Neural progenitor cell (in vitro differentiated cells): ENCODE data around the gene RNF213. TPM values are rescaled to one million over a fixed set of nuclear protein-coding genes. Genes with fewer than 3 reads are reported as not detected.

Experiments
- DNase-seq: peaks from one replicate; pipeline ENCODE4 v3.0.0-alpha.2; 2016; ENCODE audit warnings: low spot score
- H2AFZ ChIP-seq: fragments of 200-600 bp; sonication (generic); replicated peaks from 2 replicates; pipeline ENCODE4 v1.6.1; 2016; ENCODE audit warnings: antibody characterized with exemption
- H3F3A ChIP-seq: fragments of 200-600 bp; sonication (generic); 2 replicates; pipeline ENCODE4 v1.6.1; 2016; ENCODE audit warnings: antibody characterized with exemption, low read depth
- H3K27ac ChIP-seq: fragments of 200-600 bp; sonication (generic); 2 replicates; pipeline ENCODE4 v1.5.1; 2016; ENCODE audit warnings: mild to moderate bottlenecking
- H3K27me3 ChIP-seq: fragments of 200-600 bp; sonication (generic); 2 replicates; pipeline ENCODE4 v1.6.1; 2016; ENCODE audit warnings: mild to moderate bottlenecking, moderate library complexity
- H3K36me3 ChIP-seq: fragments of 200-600 bp; sonication (generic); 2 replicates; pipeline ENCODE4 v1.5.1; 2016
- H3K4me1 ChIP-seq: fragments of 200-600 bp; sonication (generic); 2 replicates; pipeline ENCODE4 v1.6.1; 2016; ENCODE audit warnings: mixed run types
- H3K4me2 ChIP-seq: fragments of 200-600 bp; sonication (generic); 2 replicates; pipeline ENCODE4 v1.6.1; 2016
- H3K4me3 ChIP-seq: fragments of 200-600 bp; sonication (generic); 2 replicates; pipeline ENCODE4 v1.5.1; 2016
- H3K79me2 ChIP-seq: fragments of 200-600 bp; sonication (generic); 2 replicates; pipeline ENCODE4 v1.6.1; 2016; ENCODE audit warnings: low read depth
- H3K9ac ChIP-seq: fragments of 200-600 bp; sonication (generic); 2 replicates; pipeline ENCODE4 v1.6.1; 2016
- H3K9me3 ChIP-seq: fragments of 200-600 bp; sonication (generic); 2 replicates; pipeline ENCODE4 v1.5.1; 2016; ENCODE audit warnings: low read depth
- H4K20me1 ChIP-seq: fragments of 200-600 bp; sonication (generic); 2 replicates; pipeline ENCODE4 v1.6.1; 2016; ENCODE audit warnings: low read depth
- H3K27ac Mint-ChIP-seq: 3 replicates; pipeline ENCODE4 v1.8.0; 2021; ENCODE audit warnings: mixed read lengths
- H3K27me3 Mint-ChIP-seq: 2 replicates; pipeline ENCODE4 v1.8.0; 2022; ENCODE audit warnings: low read depth, mild to moderate bottlenecking, inconsistent platforms, moderate library complexity, mixed read lengths; ENCODE audit not compliant: insufficient read depth
- H3K36me3 Mint-ChIP-seq: 3 replicates; pipeline ENCODE4 v1.8.0; 2021; ENCODE audit warnings: mixed read lengths
- H3K4me1 Mint-ChIP-seq: 3 replicates; pipeline ENCODE4 v1.8.0; 2021; ENCODE audit warnings: mixed read lengths
- H3K4me3 Mint-ChIP-seq: 3 replicates; pipeline ENCODE4 v1.8.0; 2021; ENCODE audit warnings: mild to moderate bottlenecking, moderate library complexity, mixed read lengths
- H3K9me3 Mint-ChIP-seq: 3 replicates; pipeline ENCODE4 v1.8.0; 2020; ENCODE audit warnings: mixed read lengths
- EZH2 ChIP-seq: fragments of 200-600 bp; sonication (generic); IDR thresholded peaks from 2 replicates; pipeline ENCODE4 v1.6.1; 2017; ENCODE audit warnings: antibody characterized with exemption, mild to moderate bottlenecking, moderate library complexity
- EZH2phosphoT487 ChIP-seq: fragments of 200-600 bp; sonication (generic); IDR thresholded peaks from 2 replicates; pipeline ENCODE4 v1.6.1; 2017; ENCODE audit warnings: antibody characterized with exemption
- total RNA-seq: library from RNA; depleted of rRNA; stranded (reverse); fragments of >200 nt; gene quantifications from 2 replicates; pipeline ENCODE4 v1.2.3, GENCODE V29; 2015; ENCODE audit warnings: low replicate concordance
- TF ChIP-seq, protein P1 (sequence below): fragments of 200-600 bp; sonication (generic); IDR thresholded peaks from 2 replicates; pipeline ENCODE4 v1.5.1; 2017; ENCODE audit warnings: antibody characterized with exemption, mild to moderate bottlenecking

Gene RNF213
- total RNA-seq, 1 donor from 2014 or later: 19.8 TPM

DNA sequence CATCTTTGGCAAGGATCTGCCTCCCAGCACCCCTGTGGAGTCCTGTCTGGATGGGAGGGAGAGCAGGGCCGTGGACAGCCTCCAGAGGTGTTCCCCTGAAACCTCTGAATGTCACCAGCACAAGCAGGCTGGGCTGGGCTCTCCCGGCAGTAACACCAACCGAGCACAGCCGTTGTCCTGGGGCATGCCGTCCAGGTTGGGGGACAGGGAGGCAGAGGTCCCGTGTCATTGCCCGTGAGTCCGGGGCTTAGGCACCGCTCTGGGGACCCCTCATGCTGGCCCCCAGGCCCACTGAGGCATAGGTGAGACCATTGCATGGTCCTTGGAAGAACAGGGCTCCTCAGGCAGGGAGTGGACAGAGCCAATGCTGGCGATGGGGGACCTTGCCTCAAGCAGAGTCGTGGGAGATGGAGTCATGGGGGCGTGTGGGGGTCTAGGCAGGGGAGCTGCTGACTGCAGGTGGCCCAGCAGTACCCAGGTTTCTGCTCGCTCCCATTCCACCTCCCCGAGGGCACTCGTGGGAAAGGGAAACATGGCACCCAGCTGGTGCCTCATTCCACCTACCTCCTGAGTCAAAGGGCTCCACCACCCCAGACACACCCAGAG is 171.8 kb downstream of the RNF213 start:
- Histone ChIP-seq H3K36me3 (no peaks in the 10 kb centered on the region), H3K27me3 (peaks cover 7% of the 10 kb centered on the region)
- no peak overlapping the region for H3K4me3 Mint-ChIP-seq

DNA sequence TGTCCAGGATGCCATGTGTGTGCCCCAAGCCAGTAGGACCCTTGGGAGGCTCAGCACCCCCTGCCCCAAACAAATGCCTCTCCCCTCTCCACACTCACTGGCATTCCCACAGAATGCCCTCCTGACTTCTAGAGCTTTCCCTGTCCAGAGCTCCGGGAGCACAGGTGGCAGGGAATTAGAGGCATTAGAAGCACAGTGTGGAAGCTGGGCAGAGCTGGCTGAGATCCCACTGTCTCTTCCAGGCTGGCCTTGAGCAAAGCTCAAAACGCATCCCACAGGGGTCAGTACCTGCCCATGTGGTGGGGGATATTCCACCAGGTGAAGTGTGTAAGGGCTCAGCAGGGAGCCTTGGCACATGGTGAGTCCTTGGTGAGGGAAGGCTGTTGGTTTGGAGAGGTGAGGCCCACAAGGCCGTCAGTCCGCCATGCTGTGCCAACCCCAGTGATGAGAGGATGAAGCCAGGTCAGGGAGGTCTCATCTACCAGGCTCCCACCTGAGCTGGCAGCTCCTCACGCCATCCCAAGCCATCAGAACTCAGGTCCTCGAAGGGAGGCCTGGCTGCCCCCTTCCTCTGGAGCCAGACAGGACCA is 172.4 kb downstream of the RNF213 start:
- no peaks in the 10 kb centered on the region for H3F3A ChIP-seq
- Mint-ChIP-seq H3K4me1 (no peaks in the 10 kb centered on the region), H3K36me3 (no peaks in the 10 kb centered on the region), H3K4me3 (no peak overlapping the region), H3K27ac (no peak overlapping the region), H3K27me3 (peaks cover 2% of the 10 kb centered on the region), H3K9me3 (no peaks in the 10 kb centered on the region)
- H4K20me1 ChIP-seq: peaks cover 2% of the 10 kb centered on the region
- no peak for DNase-seq
- peaks cover 7% of the 10 kb centered on the region for H3K27me3 ChIP-seq
- no peak overlapping the region for H3K4me3 ChIP-seq
- no peak overlapping the region for H3K4me2 ChIP-seq
- no peaks in the 10 kb centered on the region for H3K79me2 ChIP-seq
- H3K27ac ChIP-seq: no peak overlapping the region
- H3K9ac ChIP-seq: no peak overlapping the region
- H2AFZ ChIP-seq: no peak overlapping the region
- no peak for TF ChIP-seq EZH2phosphoT487
- TF ChIP-seq EZH2: no peak
- TF ChIP-seq, protein P1, sequence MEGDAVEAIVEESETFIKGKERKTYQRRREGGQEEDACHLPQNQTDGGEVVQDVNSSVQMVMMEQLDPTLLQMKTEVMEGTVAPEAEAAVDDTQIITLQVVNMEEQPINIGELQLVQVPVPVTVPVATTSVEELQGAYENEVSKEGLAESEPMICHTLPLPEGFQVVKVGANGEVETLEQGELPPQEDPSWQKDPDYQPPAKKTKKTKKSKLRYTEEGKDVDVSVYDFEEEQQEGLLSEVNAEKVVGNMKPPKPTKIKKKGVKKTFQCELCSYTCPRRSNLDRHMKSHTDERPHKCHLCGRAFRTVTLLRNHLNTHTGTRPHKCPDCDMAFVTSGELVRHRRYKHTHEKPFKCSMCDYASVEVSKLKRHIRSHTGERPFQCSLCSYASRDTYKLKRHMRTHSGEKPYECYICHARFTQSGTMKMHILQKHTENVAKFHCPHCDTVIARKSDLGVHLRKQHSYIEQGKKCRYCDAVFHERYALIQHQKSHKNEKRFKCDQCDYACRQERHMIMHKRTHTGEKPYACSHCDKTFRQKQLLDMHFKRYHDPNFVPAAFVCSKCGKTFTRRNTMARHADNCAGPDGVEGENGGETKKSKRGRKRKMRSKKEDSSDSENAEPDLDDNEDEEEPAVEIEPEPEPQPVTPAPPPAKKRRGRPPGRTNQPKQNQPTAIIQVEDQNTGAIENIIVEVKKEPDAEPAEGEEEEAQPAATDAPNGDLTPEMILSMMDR: no peak
- no peaks in the 10 kb centered on the region for H3K36me3 ChIP-seq
- no peaks in the 10 kb centered on the region for H3K9me3 ChIP-seq
- H3K4me1 ChIP-seq: peaks cover 2% of the 10 kb centered on the region

More for the DNA sequence above, 171.8 kb downstream of the RNF213 start:
- H3K9me3 Mint-ChIP-seq: no peaks in the 10 kb centered on the region
- H3F3A ChIP-seq: no peaks in the 10 kb centered on the region
- no peaks in the 10 kb centered on the region for H3K36me3 Mint-ChIP-seq
- TF ChIP-seq, protein P1: no peak
- TF ChIP-seq EZH2phosphoT487: no peak
- no peak for TF ChIP-seq EZH2
- H3K79me2 ChIP-seq: no peaks in the 10 kb centered on the region
- peaks cover 2% of the 10 kb centered on the region for H3K27me3 Mint-ChIP-seq
- no peak overlapping the region for H2AFZ ChIP-seq
- H3K9me3 ChIP-seq: no peaks in the 10 kb centered on the region
- H3K27ac ChIP-seq: no peak overlapping the region
- no peak overlapping the region for H3K4me3 ChIP-seq
- H3K27ac Mint-ChIP-seq: no peak overlapping the region
- H3K9ac ChIP-seq: no peak overlapping the region
- H4K20me1 ChIP-seq: peaks cover 4% of the 10 kb centered on the region
- no peak overlapping the region for H3K4me2 ChIP-seq
- DNase-seq: no peak
- H3K4me1 ChIP-seq: peaks cover 8% of the 10 kb centered on the region
- no peaks in the 10 kb centered on the region for H3K4me1 Mint-ChIP-seq

DNA sequence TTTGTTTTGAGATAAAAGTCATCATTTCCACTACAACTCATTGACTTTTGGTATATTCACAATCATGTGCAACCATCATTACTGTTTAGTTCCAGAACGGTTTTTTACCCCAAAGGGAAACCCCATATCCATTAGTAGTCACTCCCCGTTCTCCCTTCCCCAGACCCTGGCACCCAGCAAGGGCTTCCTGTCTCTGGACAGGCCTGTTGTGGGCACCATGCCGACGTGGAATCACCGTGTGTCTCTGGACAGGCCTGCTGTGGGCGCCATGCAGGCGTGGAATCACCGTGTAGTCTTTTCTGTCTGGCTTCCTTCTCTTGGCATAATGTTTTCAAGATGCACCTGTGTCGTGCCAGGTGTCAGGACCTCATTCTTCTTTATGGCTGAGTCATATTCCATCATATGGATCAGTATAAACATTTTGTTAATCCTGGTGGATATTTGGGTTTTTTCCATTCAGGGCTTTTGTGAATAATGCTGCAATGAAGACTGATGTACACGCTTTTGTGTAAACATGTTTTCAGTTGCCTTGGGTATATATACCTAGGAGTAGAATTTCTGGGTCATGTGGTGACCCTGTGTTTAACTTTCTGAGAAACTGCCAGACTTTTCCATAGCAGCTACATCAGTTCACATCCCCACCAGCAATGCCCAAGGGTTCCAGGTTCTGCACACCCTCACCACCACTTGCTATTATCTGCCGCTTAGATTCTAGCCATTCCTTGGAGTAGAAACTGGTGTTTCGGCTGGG is 173.4 kb downstream of the RNF213 start:
- no peaks in the 10 kb centered on the region for H3K9me3 ChIP-seq
- Mint-ChIP-seq H3K36me3 (no peaks in the 10 kb centered on the region), H3K9me3 (no peaks in the 10 kb centered on the region), H3K27ac (no peak overlapping the region), H3K4me3 (no peak overlapping the region), H3K4me1 (no peaks in the 10 kb centered on the region), H3K27me3 (peaks cover 2% of the 10 kb centered on the region)
- H3K36me3 ChIP-seq: no peaks in the 10 kb centered on the region
- H4K20me1 ChIP-seq: no peaks in the 10 kb centered on the region
- peaks cover 7% of the 10 kb centered on the region for H3K27me3 ChIP-seq
- H3F3A ChIP-seq: no peaks in the 10 kb centered on the region
- H2AFZ ChIP-seq: no peak overlapping the region
- H3K4me3 ChIP-seq: no peak overlapping the region
- no peak for TF ChIP-seq EZH2
- no peak for TF ChIP-seq EZH2phosphoT487
- TF ChIP-seq, protein P1: no peak
- H3K9ac ChIP-seq: no peak overlapping the region
- H3K27ac ChIP-seq: no peak overlapping the region
- H3K79me2 ChIP-seq: no peaks in the 10 kb centered on the region
- no peak for DNase-seq
- no peaks in the 10 kb centered on the region for H3K4me1 ChIP-seq
- no peak overlapping the region for H3K4me2 ChIP-seq
